ENCODE results near the gene AHSA1. TPM values are rescaled to one million over a fixed set of nuclear protein-coding genes. Genes with fewer than 3 reads are reported as not detected.

Gene AHSA1
- total and polyA plus RNA-seq, 9 donors: 57.3 to 205 (median 96.6) TPM

DNA sequence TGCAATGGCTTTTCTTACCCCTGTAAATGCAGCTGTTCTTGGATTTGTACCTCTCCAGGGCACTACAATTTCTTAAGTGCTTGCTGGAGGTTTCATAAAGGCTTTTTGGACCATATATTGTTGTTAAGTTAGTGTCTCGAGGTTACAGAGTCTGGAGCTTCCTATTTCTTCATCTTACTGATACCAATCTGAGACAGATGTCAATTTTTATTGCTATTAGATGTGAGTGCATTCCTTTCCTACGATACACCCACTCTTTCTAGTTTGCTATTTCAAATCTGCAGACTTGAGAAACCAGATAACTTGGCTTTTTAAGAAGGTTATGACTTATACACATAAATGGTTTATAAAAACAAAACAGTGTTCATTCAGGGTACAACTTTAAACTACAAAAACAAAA lies 36.7 kb upstream of the AHSA1 start:
- no peak overlapping the region for H3K4me3 ChIP-seq
- no peaks in the 10 kb centered on the region for H3K9me3 ChIP-seq
- 34 to 76% (median 46%) methylated on average over 2 of the region's 2 CpGs for WGBS, 3 donors
- TF ChIP-seq, protein P1, sequence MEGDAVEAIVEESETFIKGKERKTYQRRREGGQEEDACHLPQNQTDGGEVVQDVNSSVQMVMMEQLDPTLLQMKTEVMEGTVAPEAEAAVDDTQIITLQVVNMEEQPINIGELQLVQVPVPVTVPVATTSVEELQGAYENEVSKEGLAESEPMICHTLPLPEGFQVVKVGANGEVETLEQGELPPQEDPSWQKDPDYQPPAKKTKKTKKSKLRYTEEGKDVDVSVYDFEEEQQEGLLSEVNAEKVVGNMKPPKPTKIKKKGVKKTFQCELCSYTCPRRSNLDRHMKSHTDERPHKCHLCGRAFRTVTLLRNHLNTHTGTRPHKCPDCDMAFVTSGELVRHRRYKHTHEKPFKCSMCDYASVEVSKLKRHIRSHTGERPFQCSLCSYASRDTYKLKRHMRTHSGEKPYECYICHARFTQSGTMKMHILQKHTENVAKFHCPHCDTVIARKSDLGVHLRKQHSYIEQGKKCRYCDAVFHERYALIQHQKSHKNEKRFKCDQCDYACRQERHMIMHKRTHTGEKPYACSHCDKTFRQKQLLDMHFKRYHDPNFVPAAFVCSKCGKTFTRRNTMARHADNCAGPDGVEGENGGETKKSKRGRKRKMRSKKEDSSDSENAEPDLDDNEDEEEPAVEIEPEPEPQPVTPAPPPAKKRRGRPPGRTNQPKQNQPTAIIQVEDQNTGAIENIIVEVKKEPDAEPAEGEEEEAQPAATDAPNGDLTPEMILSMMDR (IDR thresholded peaks at IDR 0.05): no peak
- H3K36me3 ChIP-seq: no peaks in the 10 kb centered on the region
- no peak for DNase-seq
- H3K27me3 ChIP-seq: no peaks in the 10 kb centered on the region
- intact Hi-C loops (cut with DNase I): no loop called here
- no peak overlapping the region for H3K27ac ChIP-seq
- H3K4me1 ChIP-seq (ENCODE audit: insufficient read depth): no peaks in the 10 kb centered on the region

DNA sequence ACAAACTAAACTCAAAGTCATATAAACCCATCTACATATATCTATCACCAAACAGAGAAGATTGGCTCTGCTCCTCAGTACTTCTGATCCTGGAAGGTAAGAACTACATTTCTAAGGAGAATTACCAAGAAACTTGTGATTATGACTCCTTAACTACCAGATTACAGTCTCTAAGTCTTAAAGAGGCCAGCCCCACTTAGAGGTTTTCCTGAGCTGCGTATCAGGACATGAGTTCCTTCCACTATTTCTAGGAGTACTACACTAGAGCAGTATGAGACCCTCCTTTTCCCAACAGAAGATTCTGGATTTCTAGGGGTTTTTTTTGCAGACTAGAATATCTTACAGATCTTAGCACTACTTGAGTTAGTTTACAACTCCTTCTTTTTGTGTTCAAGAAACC lies 34.5 kb upstream of the AHSA1 start, which contains the start of gene NOXRED1:
Gene NOXRED1 (minus strand): TSS at position 101 of the 400 bp plus-strand sequence. CDS start 634 bp downstream, outside the sequence.
- Histone ChIP-seq H3K4me3 (no peak within 1 kb of the TSS), H3K4me1 (ENCODE audit: insufficient read depth) (no peaks in the 10 kb centered on the region), H3K9me3 (no peaks in the 10 kb centered on the region), H3K27me3 (no peaks in the 10 kb centered on the region), H3K27ac (no peak within 1 kb of the TSS), H3K36me3 (no peaks in the 10 kb centered on the region)
- WGBS, 3 donors: 95 to 100% (median 97%) methylated on average over 1 of the region's 1 CpG
- no peak for DNase-seq
- TF ChIP-seq, protein P1 (IDR thresholded peaks at IDR 0.05): no peak
- TF ChIP-seq POLR2A (IDR thresholded peaks at IDR 0.05): no peak
- no peak for TF ChIP-seq EP300 (IDR thresholded peaks at IDR 0.05)
- intact Hi-C loops (cut with DNase I): no loop called here

DNA sequence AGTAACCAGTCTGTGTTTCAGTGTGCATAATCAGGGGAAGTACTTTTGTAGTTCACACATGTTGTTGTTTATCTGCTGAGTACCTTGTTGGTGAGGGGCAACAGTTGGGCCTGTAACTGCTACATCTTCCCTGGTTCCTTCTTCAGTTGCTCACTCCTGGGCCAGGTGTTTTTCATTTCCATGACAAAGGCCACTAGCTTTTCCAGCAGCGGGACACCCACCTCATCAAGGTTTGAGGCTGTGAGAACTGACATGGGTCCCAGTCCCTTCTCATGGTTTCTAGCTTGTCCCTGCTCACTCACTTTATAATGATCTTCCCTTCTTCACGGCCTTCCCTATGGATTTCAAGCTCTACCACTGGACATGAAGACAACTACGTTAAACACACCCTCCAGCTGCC lies 33.0 kb upstream of the AHSA1 start:
- H3K36me3 ChIP-seq: no peaks in the 10 kb centered on the region
- intact Hi-C loops (cut with DNase I): no loop called here
- H3K4me1 ChIP-seq (ENCODE audit: insufficient read depth): no peaks in the 10 kb centered on the region
- no peaks in the 10 kb centered on the region for H3K27me3 ChIP-seq
- TF ChIP-seq POLR2A (IDR thresholded peaks at IDR 0.05) (no peak), EP300 (IDR thresholded peaks at IDR 0.05) (no peak)
- TF ChIP-seq, protein P1 (IDR thresholded peaks at IDR 0.05): no peak
- no peak overlapping the region for H3K4me3 ChIP-seq
- WGBS, 3 donors: 91 to 95% (median 92%) methylated on average over 3 of the region's 3 CpGs
- no peak for DNase-seq
- no peaks in the 10 kb centered on the region for H3K9me3 ChIP-seq
- no peak overlapping the region for H3K27ac ChIP-seq

DNA sequence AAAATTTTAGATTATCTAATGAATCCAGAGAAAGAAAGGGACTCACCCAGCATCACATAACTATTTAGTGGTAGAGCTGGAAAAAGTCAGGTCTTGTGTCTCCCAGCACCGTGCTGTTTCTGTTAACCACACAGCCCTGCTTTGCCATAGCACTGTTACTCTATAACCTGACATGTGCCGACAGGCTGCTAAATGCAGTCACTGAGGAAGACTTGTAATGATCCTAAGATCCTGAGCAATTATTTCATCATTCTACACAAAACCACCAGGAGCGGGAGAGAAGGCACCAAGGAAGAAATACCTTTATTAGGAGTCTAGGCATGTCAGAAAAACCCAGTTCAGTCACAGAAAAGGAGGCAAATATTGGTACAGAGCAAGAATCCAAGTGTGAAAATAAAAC lies 31.5 kb upstream of the AHSA1 start:
- H3K36me3 ChIP-seq: no peaks in the 10 kb centered on the region
- TF ChIP-seq EP300 (IDR thresholded peaks at IDR 0.05) (no peak), POLR2A (IDR thresholded peaks at IDR 0.05) (no peak)
- TF ChIP-seq, protein P1 (IDR thresholded peaks at IDR 0.05): no peak
- WGBS, 3 donors: 96 to 100% (median 100%) methylated on average over 3 of the region's 3 CpGs
- H3K4me3 ChIP-seq: no peak overlapping the region
- no peaks in the 10 kb centered on the region for H3K9me3 ChIP-seq
- intact Hi-C loops (cut with DNase I): loop anchor here in 1 of 4 donors (1.0 kb wide), 1 partner anchor 17 kb away; no protein-coding TSS in a partner anchor
- no peaks in the 10 kb centered on the region for H3K4me1 ChIP-seq (ENCODE audit: insufficient read depth)
- no peak for DNase-seq
- no peak overlapping the region for H3K27ac ChIP-seq
- H3K27me3 ChIP-seq: no peaks in the 10 kb centered on the region
